K562 (cell line): ENCODE results near the gene CACNA2D2. TPM values are rescaled to one million over a fixed set of nuclear protein-coding genes. Genes with fewer than 3 reads are reported as not detected.

Experiments
- ARID2 ChIP-seq: fragments of 450-650 bp; IDR thresholded peaks from 2 replicates; pipeline ENCODE4 v1.6.1; 2017; ENCODE audit warnings: antibody characterized with exemption, mild to moderate bottlenecking
- BCOR ChIP-seq: fragments of 450-650 bp; IDR thresholded peaks from 2 replicates; pipeline ENCODE4 v1.6.1; 2016
- CREM ChIP-seq: IDR thresholded peaks from 2 replicates; pipeline ENCODE4 v1.6.1; 2014; ENCODE audit warnings: antibody characterized with exemption, low read depth
- E2F6 ChIP-seq, 2 experiments: IDR thresholded peaks; 2 replicates each; pipeline ENCODE4 v1.6.1; 2011; ENCODE audit warnings: borderline replicate concordance in 1 of 2, control low read depth in 1 of 2, low read depth in 1 of 2, low read length in 1 of 2, mild to moderate bottlenecking in 1 of 2, mixed read lengths in 1 of 2, moderate library complexity in 1 of 2; ENCODE audit not compliant: insufficient read depth in 1 of 2, insufficient read length in 1 of 2, poor library complexity in 1 of 2, severe bottlenecking in 1 of 2; ENCODE audit errors: extremely low read depth in 1 of 2
- ETV5 ChIP-seq: sonication (generic); formaldehyde crosslinking; IDR thresholded peaks from 2 replicates; pipeline ENCODE4 v1.4.0; 2020; ENCODE audit warnings: low read depth, mild to moderate bottlenecking, missing genetic modification reagents
- GABPB2 ChIP-seq: fragments of 250-450 bp; sonication (Bioruptor Pico); conservative IDR thresholded peaks from 2 replicates; pipeline ENCODE4 v1.5.1; 2021; ENCODE audit warnings: mild to moderate bottlenecking
- MTF1 ChIP-seq: fragments of 250-450 bp; sonication (Bioruptor Pico); IDR thresholded peaks from 2 replicates; pipeline ENCODE4 v1.9.0; 2021; ENCODE audit warnings: moderate library complexity, mild to moderate bottlenecking, inconsistent platforms, borderline replicate concordance
- NFIC ChIP-seq: fragments of 450-650 bp; IDR thresholded peaks from 2 replicates; pipeline ENCODE4 v1.6.1; 2017; ENCODE audit warnings: mild to moderate bottlenecking, inconsistent platforms
- PHF8 ChIP-seq: fragments of 200-600 bp; sonication (generic); IDR thresholded peaks from 2 replicates; pipeline ENCODE4 v1.6.1; 2012; ENCODE audit warnings: mixed run types, mild to moderate bottlenecking, inconsistent platforms, low read length, moderate library complexity, borderline replicate concordance
- POLR3A ChIP-seq: IDR thresholded peaks from 2 replicates; pipeline ENCODE4 v1.6.1; 2011; ENCODE audit warnings: borderline replicate concordance, mild to moderate bottlenecking, moderate library complexity; ENCODE audit not compliant: insufficient read length, insufficient read depth; ENCODE audit errors: extremely low read depth
- RBM14 ChIP-seq: fragments of 200-400 bp; formaldehyde crosslinking; IDR thresholded peaks from 2 replicates; pipeline ENCODE4 v1.6.1; 2018; ENCODE audit warnings: low read depth, mild to moderate bottlenecking, low read length, moderate library complexity, borderline replicate concordance; ENCODE audit not compliant: insufficient read depth
- RFX1 ChIP-seq: fragments of 450-650 bp; IDR thresholded peaks from 2 replicates; pipeline ENCODE4 v1.6.1; 2016; ENCODE audit warnings: mild to moderate bottlenecking, moderate library complexity
- SAFB ChIP-seq: fragments of 200-400 bp; formaldehyde crosslinking; IDR thresholded peaks from 2 replicates; pipeline ENCODE4 v1.6.1; 2017; ENCODE audit warnings: low read depth, low read length, borderline replicate concordance
- SAFB2 ChIP-seq: fragments of 200-400 bp; formaldehyde crosslinking; IDR thresholded peaks from 2 replicates; pipeline ENCODE4 v1.6.1; 2018; ENCODE audit warnings: borderline replicate concordance, low read length, low read depth, moderate library complexity; ENCODE audit not compliant: severe bottlenecking
- SFPQ ChIP-seq: fragments of 200-400 bp; formaldehyde crosslinking; IDR thresholded peaks from 2 replicates; pipeline ENCODE4 v1.6.1; 2017; ENCODE audit warnings: mild to moderate bottlenecking, low read depth, low read length, moderate library complexity
- SMC3 ChIP-seq: conservative IDR thresholded peaks from 2 replicates; pipeline ENCODE4 v1.6.1; 2011; ENCODE audit warnings: low read depth, low read length, improper control_type of control experiment; ENCODE audit not compliant: insufficient read depth
- SNRNP70 ChIP-seq: fragments of 200-400 bp; formaldehyde crosslinking; optimal IDR thresholded peaks from 2 replicates; pipeline ENCODE3; 2017; ENCODE audit warnings: low read depth, low read length
- SRSF9 ChIP-seq: fragments of 200-400 bp; formaldehyde crosslinking; IDR thresholded peaks from 2 replicates; pipeline ENCODE4 v1.6.1; 2017; ENCODE audit warnings: low read depth, low read length, borderline replicate concordance
- TAF15 ChIP-seq: fragments of 200-400 bp; formaldehyde crosslinking; IDR thresholded peaks from 2 replicates; pipeline ENCODE4 v1.6.1; 2017; ENCODE audit warnings: mild to moderate bottlenecking, low read depth, low read length, moderate library complexity
- TAF9B ChIP-seq: fragments of 450-650 bp; IDR thresholded peaks from 2 replicates; pipeline ENCODE4 v1.6.1; 2018; ENCODE audit warnings: mild to moderate bottlenecking; ENCODE audit not compliant: partially characterized antibody
- ZBTB1 ChIP-seq: sonication (generic); formaldehyde crosslinking; IDR thresholded peaks from 2 replicates; pipeline ENCODE4 v1.8.1; 2023; ENCODE audit warnings: missing genetic modification reagents, low read depth, mild to moderate bottlenecking, borderline replicate concordance
- ZBTB7A ChIP-seq: IDR thresholded peaks from 2 replicates; pipeline ENCODE4 v1.6.1; 2011; ENCODE audit warnings: low read depth, mild to moderate bottlenecking, low read length, moderate library complexity, borderline replicate concordance; ENCODE audit not compliant: control insufficient read depth
- ZC3H4 ChIP-seq: sonication (generic); formaldehyde crosslinking; IDR thresholded peaks from 2 replicates; pipeline ENCODE4 v1.9.0; 2021; ENCODE audit warnings: missing genetic modification reagents, borderline replicate concordance
- polyA plus RNA-seq, 8 experiments: library from polyadenylated mRNA; depleted of rRNA in 4 of 8; stranded (reverse) in 5 of 8; unstranded in 3 of 8; fragments of >200 nt; fragmentation: Nextera tagmentation in 2 of 8; fragmentation: Illumina TruSeq in 1 of 8; extraction: Ambion mirVana in 2 of 8; extraction: Trizol in 1 of 8; gene quantifications; 2 replicates each; pipeline versions ENCODE4 v1.2.1 to v1.2.3, GENCODE V29; 2011 to 2014; ENCODE audit warnings: inconsistent platforms in 1 of 8, missing spikeins in 1 of 8
- total RNA-seq, 7 experiments: library from RNA; depleted of rRNA in 6 of 7; stranded (reverse); fragments of >200 nt in 6 of 7; fragmentation: Illumina TruSeq in 2 of 7; extraction: Trizol in 2 of 7; gene quantifications; 2 replicates each; pipeline versions ENCODE4 v1.2.1 to v1.2.3, GENCODE V29; 2011 to 2021; ENCODE audit warnings: low replicate concordance in 1 of 7
- TF ChIP-seq, protein P1 (sequence below): fragments of 250-450 bp; sonication (Bioruptor Pico); IDR thresholded peaks from 2 replicates; pipeline ENCODE4 v1.8.0; 2021; ENCODE audit warnings: moderate library complexity, mild to moderate bottlenecking, inconsistent platforms

CACNA2D2 gene
- total and polyA plus RNA-seq, 9 of the 15 experiments (the other 6 are each of a cell fraction or from before 2014, with no cell fraction given): 0.11 to 0.58 (median 0.36) TPM; not detected in 2

- TF ChIP-seq RFX1: no peak
- TF ChIP-seq PHF8: no peak
- TF ChIP-seq SMC3: peak; percentile 89
- no peak for TF ChIP-seq GABPB2 (CRISPR knock-in tag)
- TF ChIP-seq MTF1 (CRISPR knock-in tag): no peak
- 0 out of 2 replicates have a peak, but pooled peaks have one; percentile 25 for TF ChIP-seq CREM
- no peak for TF ChIP-seq SFPQ
- no peak for TF ChIP-seq RBM14
- TF ChIP-seq BCOR: no peak
- no peak for TF ChIP-seq ZBTB7A
- no peak for TF ChIP-seq SAFB2
- no peak for TF ChIP-seq TAF15
- TF ChIP-seq ZBTB1 (CRISPR knock-in tag): no peak
- no peak for TF ChIP-seq POLR3A
- TF ChIP-seq SNRNP70: no peak
- no peak for TF ChIP-seq ZC3H4 (CRISPR knock-in tag)
- TF ChIP-seq ARID2: peak; percentile 78; the same call in 1 of the 2 replicates
- TF ChIP-seq SAFB: no peak
- TF ChIP-seq TAF9B: no peak
- TF ChIP-seq E2F6 (IDR thresholded peaks at IDR 0.05; ENCODE audit: borderline replicate concordance in 1 of 2, extremely low read depth in 1 of 2, insufficient read depth in 1 of 2, insufficient read length in 1 of 2, low read depth in 1 of 2, low read length in 1 of 2, poor library complexity in 1 of 2, severe bottlenecking in 1 of 2): no peak
- TF ChIP-seq, protein P1, sequence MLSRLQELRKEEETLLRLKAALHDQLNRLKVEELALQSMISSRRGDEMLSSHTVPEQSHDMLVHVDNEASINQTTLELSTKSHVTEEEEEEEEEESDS (CRISPR knock-in tag): no peak
- TF ChIP-seq NFIC: peak; percentile 16; the same call in 1 of the 2 replicates
- no peak for TF ChIP-seq SRSF9
- TF ChIP-seq ETV5: 0 out of 2 replicates have a peak, but pooled peaks have one; percentile 49
Measured at GRCh38 chr3:50519471-50520089, 16.1 kb upstream of the CACNA2D2 start (continued).
